Sigmoid colon (tissue), 7 donors: ENCODE measurements around the gene PCYOX1L. TPM values are rescaled to one million over a fixed set of nuclear protein-coding genes. Genes with fewer than 3 reads are reported as not detected.

Experiments
- DNase-seq: peaks from one replicate; pipeline ENCODE4 v3.0.0-alpha.2; 2019
- H3K27ac ChIP-seq, 4 donors: fragments of 200-600 bp; sonication (generic); one replicate each; pipeline ENCODE4 v1.5.1; 2016 to 2019; ENCODE audit warnings: mild to moderate bottlenecking in 1 of 4
- H3K27me3 ChIP-seq, 3 donors: fragments of 200-600 bp; sonication (generic); one replicate each; pipeline ENCODE4 v1.5.1; 2019; ENCODE audit warnings: mild to moderate bottlenecking in 1 of 3
- H3K36me3 ChIP-seq, 4 donors: fragments of 200-600 bp; sonication (generic); one replicate each; pipeline ENCODE4 v1.5.1; 2016 to 2019
- H3K4me1 ChIP-seq, 4 donors: fragments of 200-600 bp; sonication (generic); one replicate each; pipeline ENCODE4 v1.5.1; 2017 to 2019
- H3K4me3 ChIP-seq, 4 donors: fragments of 200-600 bp; sonication (generic); one replicate each; pipeline ENCODE4 v1.5.1; 2017 to 2019; ENCODE audit warnings: mild to moderate bottlenecking in 2 of 4, moderate library complexity in 1 of 4
- H3K9me3 ChIP-seq, 4 donors: fragments of 200-600 bp in 3 of 4; sonication (generic) in 3 of 4; one replicate each; pipeline versions ENCODE4 v1.5.1 to v1.6.1; 2013 to 2019
- EP300 ChIP-seq, 4 donors: sonication (generic); formaldehyde crosslinking; IDR thresholded peaks; one replicate each; pipeline ENCODE4 v1.6.1; 2017; ENCODE audit warnings: antibody characterized with exemption in 4 of 4
- POLR2A ChIP-seq, 2 donors: fragments of 450-650 bp; IDR thresholded peaks; one replicate each; pipeline ENCODE4 v1.6.1; 2016; ENCODE audit warnings: antibody characterized with exemption in 2 of 2, mild to moderate bottlenecking in 2 of 2, moderate library complexity in 2 of 2
- POLR2AphosphoS5 ChIP-seq, 4 donors: sonication (generic); formaldehyde crosslinking; IDR thresholded peaks; one replicate each; pipeline ENCODE4 v1.6.1; 2017; ENCODE audit warnings: antibody characterized with exemption in 4 of 4
- WGBS, 2 donors: extraction: QIAGEN DNeasy Blood & Tissue Kit; methylation state at CpG; one replicate each; pipeline ENCODE4 v1.1.7; 2013; 5-methylcytosine and 5-hydroxymethylcytosine counted together
- intact Hi-C: fragments of 100-400 bp; cut with DNase I; formaldehyde crosslinking; loops from one replicate; pipeline ENCODE4 v1.15.1; 2023
- polyA plus RNA-seq, 3 donors: library from polyadenylated mRNA; stranded (reverse); fragments of 200-250 nt; gene quantifications; one replicate each; pipeline ENCODE4 v1.2.3, GENCODE V29; 2013
- total RNA-seq, 4 donors: library from RNA; depleted of rRNA; stranded (reverse); fragments of >200 nt; gene quantifications; one replicate each; pipeline ENCODE4 v1.1.0, GENCODE V29; 2016
- TF ChIP-seq, protein P1 (sequence below), 4 experiments: fragments of 450-650 bp in 3 of 4; fragments of 200-600 bp in 1 of 4; IDR thresholded peaks; one replicate each; pipeline ENCODE4 v1.5.1; 2016 to 2019; ENCODE audit warnings: antibody characterized with exemption in 4 of 4, mild to moderate bottlenecking in 3 of 4, moderate library complexity in 2 of 4
- donor health status: healthy with polysubstance abuse.
- donor health status: Bipolar disorder and iron deficiency.
- donor health status: healthy.

The PCYOX1L gene
- total and polyA plus RNA-seq, 7 donors: 0.69 to 7.4 (median 3.3) TPM

DNA sequence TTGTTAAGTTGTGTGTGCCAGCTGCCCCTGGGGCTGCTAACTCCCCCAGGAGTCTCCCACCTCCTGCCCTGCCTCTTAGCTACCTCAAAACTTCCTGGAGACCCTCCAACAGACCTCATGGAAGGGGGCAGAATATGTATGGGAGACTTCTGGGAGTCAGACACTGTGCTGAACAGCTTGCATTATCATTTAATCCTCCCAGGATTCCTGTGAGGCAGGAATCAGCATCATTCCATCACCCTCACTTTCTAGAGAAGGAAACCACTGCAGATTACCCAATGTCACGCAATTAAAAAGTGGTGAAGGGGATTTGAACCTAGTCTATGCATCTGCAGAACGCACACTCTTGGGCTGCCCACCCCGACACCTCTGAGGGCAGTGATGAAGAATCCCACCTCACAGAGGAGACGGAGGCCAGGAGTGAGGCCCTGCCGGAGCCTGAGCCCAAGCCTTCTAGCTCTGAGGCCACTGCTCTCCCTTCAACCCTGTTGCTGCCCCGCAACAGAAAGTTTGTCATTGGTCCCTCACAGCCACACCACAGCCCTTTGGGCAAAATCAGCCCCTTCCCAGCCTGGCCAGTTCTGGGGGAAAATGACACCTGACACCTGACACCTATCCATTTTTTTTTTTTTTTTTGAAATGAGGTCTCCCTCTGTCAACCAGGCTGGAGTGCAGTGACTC is 51.6 kb downstream of the PCYOX1L start:
- peak; percentile 66 for DNase-seq
- H3K4me3 ChIP-seq: peak overlapping the region; percentile 75 to 95 (median 84)
- H3K9me3 ChIP-seq: no peaks in the 10 kb centered on the region
- WGBS, 2 donors: 85 to 88% methylated on average over 6 of the region's 6 CpGs
- peaks cover 70 to 76% (median 71%) of the 10 kb centered on the region in 4 donors for H3K36me3 ChIP-seq
- H3K27ac ChIP-seq: peak overlapping the region; percentile 96 to 98 (median 98)
- TF ChIP-seq EP300 (IDR thresholded peaks at IDR 0.05): no peak
- TF ChIP-seq, protein P1, sequence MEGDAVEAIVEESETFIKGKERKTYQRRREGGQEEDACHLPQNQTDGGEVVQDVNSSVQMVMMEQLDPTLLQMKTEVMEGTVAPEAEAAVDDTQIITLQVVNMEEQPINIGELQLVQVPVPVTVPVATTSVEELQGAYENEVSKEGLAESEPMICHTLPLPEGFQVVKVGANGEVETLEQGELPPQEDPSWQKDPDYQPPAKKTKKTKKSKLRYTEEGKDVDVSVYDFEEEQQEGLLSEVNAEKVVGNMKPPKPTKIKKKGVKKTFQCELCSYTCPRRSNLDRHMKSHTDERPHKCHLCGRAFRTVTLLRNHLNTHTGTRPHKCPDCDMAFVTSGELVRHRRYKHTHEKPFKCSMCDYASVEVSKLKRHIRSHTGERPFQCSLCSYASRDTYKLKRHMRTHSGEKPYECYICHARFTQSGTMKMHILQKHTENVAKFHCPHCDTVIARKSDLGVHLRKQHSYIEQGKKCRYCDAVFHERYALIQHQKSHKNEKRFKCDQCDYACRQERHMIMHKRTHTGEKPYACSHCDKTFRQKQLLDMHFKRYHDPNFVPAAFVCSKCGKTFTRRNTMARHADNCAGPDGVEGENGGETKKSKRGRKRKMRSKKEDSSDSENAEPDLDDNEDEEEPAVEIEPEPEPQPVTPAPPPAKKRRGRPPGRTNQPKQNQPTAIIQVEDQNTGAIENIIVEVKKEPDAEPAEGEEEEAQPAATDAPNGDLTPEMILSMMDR (IDR thresholded peaks at IDR 0.05): no peak
- peak; percentile 47 to 59 (median 54) for TF ChIP-seq POLR2AphosphoS5 (IDR thresholded peaks at IDR 0.05)
- TF ChIP-seq POLR2A (IDR thresholded peaks at IDR 0.05): peak; percentile 13 to 34
- H3K4me1 ChIP-seq: peaks cover 0 to 36% (median 29%) of the 10 kb centered on the region in 4 donors
- intact Hi-C loops: no loop called here
- no peaks in the 10 kb centered on the region for H3K27me3 ChIP-seq

DNA sequence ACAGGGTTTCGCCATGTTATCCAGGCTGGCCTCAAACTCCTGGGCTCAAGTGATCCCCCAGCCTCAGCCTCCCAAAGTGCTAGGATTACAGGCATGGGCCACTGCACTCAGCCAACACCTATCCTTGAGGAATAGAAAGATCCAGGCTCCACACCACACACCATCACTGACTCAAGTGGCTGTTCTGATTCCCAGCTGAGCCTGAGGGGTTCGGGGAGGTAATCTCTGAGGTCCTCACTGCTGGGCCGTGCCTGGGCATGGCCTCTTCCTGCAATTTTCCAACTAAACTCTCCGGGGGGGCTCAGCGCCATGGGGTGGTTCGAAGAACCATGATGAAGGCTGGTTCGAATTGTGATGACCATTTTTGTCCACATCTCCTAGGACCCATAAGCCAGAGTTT is 52.2 kb downstream of the PCYOX1L start:
- Histone ChIP-seq H3K4me1 (peaks cover 0 to 36% (median 29%) of the 10 kb centered on the region in 4 donors), H3K4me3 (peak overlapping the region; percentile 75 to 95 (median 84)), H3K27me3 (no peaks in the 10 kb centered on the region), H3K27ac (peak overlapping the region; percentile 96 to 98 (median 98)), H3K36me3 (peaks cover 77 to 82% (median 78%) of the 10 kb centered on the region in 4 donors), H3K9me3 (no peaks in the 10 kb centered on the region)
- TF ChIP-seq, protein P1 (IDR thresholded peaks at IDR 0.05): no peak
- TF ChIP-seq POLR2AphosphoS5 (IDR thresholded peaks at IDR 0.05) (peak in 3 of 4 donors; percentile 2 to 68 (median 33)), POLR2A (IDR thresholded peaks at IDR 0.05) (no peak), EP300 (IDR thresholded peaks at IDR 0.05) (no peak)
- intact Hi-C loops: no loop called here
- peak; percentile 56 for DNase-seq
- WGBS, 2 donors: 81 to 88% methylated on average over 7 of the region's 7 CpGs

DNA sequence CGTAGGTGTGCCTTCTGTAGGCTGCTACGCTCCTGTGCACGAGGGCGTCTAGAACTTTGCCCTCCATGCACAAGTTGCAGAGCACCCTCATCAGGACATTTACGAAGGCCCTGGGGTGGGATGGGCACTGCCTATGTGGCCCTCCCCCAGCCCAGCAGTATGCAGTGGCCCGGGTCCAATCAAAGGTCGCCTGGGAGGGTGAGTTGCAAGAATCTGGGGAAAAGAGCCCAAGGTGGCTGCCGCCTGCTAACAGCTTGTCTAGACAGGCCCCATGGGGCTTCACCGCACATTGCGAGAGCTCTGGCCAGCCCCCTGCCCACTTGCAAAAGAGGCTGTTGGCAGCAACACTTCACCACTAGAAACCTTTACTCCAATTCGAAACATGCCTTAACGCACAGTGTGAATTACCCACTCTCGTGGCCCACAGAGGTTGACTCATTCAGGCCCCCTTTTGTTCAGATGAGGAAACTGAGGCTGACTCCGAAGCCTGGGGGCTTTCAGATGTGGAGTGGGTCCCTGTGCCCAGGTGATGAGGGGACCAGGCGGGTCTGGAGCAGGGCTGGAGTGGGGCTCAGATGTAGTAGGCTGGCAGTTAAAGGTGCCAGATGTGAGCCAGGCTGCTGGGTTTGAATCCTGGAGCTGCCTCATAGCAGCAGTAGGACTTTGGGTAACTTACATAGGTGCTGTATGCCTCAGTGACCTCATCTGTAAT is 53.0 kb downstream of the PCYOX1L start:
- Histone ChIP-seq H3K36me3 (peaks cover 82 to 91% (median 86%) of the 10 kb centered on the region in 4 donors), H3K4me3 (peak overlapping the region; percentile 75 to 95 (median 84)), H3K27me3 (no peaks in the 10 kb centered on the region), H3K4me1 (peaks cover 0 to 36% (median 29%) of the 10 kb centered on the region in 4 donors), H3K27ac (peak overlapping the region; percentile 96 to 98 (median 98)), H3K9me3 (no peaks in the 10 kb centered on the region)
- peak; percentile 84 for DNase-seq
- WGBS, 2 donors: 63 to 75% methylated on average over 15 of the region's 15 CpGs
- intact Hi-C loops: no loop called here
- TF ChIP-seq POLR2A (IDR thresholded peaks at IDR 0.05): peak; percentile 2 to 32
- TF ChIP-seq, protein P1 (IDR thresholded peaks at IDR 0.05): no peak
- TF ChIP-seq POLR2AphosphoS5 (IDR thresholded peaks at IDR 0.05): peak; percentile 65 to 73 (median 67)
- no peak for TF ChIP-seq EP300 (IDR thresholded peaks at IDR 0.05)

DNA sequence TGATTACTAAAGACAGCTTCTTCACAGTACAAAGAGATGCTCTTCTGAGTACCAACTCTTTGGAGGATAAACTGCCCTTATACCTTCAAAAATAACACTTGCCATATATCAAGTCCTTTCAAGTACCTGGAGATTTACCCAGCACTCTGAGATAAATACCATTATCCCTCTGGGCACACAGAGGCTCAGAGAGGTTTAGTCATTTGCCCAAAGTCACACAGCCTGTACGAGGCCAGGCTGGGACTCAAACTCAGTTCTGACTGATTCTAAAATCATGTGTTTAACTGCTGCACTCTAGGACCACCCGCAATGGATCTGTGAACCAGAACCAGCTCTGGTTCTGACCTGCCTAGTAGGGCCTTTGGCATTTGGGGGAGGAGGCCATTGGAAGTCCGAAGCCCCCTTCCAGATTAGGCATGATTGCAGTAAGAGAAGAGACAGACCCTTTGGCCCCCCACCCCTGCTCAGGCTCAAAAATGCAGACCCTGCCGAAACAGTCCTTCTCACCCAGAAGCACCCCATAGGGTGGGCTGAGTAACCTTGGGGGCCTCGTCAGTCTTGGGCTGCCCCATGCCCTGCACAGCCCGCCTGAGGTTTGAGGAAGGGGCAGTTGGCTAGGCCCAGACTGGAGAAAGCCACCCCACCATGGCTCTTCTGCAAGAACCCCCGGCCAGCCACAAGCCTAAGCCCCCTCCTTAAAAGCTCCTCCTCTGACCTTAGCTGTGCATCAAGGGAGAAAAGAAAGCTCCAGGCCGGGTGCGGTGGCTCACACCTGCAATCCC is 54.1 kb downstream of the PCYOX1L start:
- peaks cover 0 to 43% (median 36%) of the 10 kb centered on the region in 4 donors for H3K4me1 ChIP-seq
- peak; percentile 66 for DNase-seq
- H3K36me3 ChIP-seq: peaks cover 89 to 100% (median 95%) of the 10 kb centered on the region in 4 donors

More for the DNA sequence above, 54.1 kb downstream of the PCYOX1L start:
- WGBS, 2 donors: 79% methylated on average over 9 of the region's 9 CpGs
- intact Hi-C loops: no loop called here
- no peaks in the 10 kb centered on the region for H3K27me3 ChIP-seq
- TF ChIP-seq, protein P1 (IDR thresholded peaks at IDR 0.05): no peak
- TF ChIP-seq POLR2AphosphoS5 (IDR thresholded peaks at IDR 0.05): peak; percentile 37 to 65 (median 59)
- TF ChIP-seq POLR2A (IDR thresholded peaks at IDR 0.05): peak; percentile 4 to 25
- no peak for TF ChIP-seq EP300 (IDR thresholded peaks at IDR 0.05)
- peak overlapping the region; percentile 96 to 98 (median 98) for H3K27ac ChIP-seq
- H3K9me3 ChIP-seq: no peaks in the 10 kb centered on the region
- H3K4me3 ChIP-seq: peak overlapping the region; percentile 75 to 95 (median 84)
